ENCODE measurements around the gene PRKCZ. TPM values are rescaled to one million over a fixed set of nuclear protein-coding genes. Genes with fewer than 3 reads are reported as not detected.

The PRKCZ gene
- polyA plus RNA-seq, 1 of the 3 experiments (the other 2 are of a cell fraction) = 24.2 TPM

DNA sequence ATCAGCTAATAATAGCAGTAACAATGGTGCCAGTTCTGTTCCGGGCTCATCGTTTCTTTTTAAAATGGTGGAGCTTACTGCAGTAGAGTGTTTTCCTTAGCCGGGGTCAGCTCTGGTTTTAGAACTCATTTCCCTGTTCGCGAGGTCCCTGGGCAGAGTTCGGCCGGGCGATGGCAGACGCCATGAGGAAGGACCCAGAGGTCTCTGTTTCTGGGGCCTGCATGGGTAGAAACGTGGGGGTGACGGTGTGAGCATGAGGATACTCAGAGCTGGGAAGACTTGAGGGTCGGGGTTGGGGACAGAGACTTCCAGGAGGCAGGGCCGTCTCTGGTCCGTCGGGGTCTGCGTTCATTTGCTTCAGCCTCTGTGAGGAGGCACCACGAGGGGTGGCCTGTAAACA lies 38.8 kb downstream of the PRKCZ start (continued):
- TF ChIP-seq, protein P1, sequence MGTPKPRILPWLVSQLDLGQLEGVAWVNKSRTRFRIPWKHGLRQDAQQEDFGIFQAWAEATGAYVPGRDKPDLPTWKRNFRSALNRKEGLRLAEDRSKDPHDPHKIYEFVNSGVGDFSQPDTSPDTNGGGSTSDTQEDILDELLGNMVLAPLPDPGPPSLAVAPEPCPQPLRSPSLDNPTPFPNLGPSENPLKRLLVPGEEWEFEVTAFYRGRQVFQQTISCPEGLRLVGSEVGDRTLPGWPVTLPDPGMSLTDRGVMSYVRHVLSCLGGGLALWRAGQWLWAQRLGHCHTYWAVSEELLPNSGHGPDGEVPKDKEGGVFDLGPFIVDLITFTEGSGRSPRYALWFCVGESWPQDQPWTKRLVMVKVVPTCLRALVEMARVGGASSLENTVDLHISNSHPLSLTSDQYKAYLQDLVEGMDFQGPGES (IDR thresholded peaks at IDR 0.05; ENCODE audit: low read depth, low read length) = no peak
- TF ChIP-seq, protein P2, sequence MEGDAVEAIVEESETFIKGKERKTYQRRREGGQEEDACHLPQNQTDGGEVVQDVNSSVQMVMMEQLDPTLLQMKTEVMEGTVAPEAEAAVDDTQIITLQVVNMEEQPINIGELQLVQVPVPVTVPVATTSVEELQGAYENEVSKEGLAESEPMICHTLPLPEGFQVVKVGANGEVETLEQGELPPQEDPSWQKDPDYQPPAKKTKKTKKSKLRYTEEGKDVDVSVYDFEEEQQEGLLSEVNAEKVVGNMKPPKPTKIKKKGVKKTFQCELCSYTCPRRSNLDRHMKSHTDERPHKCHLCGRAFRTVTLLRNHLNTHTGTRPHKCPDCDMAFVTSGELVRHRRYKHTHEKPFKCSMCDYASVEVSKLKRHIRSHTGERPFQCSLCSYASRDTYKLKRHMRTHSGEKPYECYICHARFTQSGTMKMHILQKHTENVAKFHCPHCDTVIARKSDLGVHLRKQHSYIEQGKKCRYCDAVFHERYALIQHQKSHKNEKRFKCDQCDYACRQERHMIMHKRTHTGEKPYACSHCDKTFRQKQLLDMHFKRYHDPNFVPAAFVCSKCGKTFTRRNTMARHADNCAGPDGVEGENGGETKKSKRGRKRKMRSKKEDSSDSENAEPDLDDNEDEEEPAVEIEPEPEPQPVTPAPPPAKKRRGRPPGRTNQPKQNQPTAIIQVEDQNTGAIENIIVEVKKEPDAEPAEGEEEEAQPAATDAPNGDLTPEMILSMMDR (IDR thresholded peaks at IDR 0.05) = no peak
- no peak for TF ChIP-seq TCF12 (IDR thresholded peaks at IDR 0.05)
- no peak for TF ChIP-seq RXRA (IDR thresholded peaks at IDR 0.05; ENCODE audit: borderline replicate concordance, low read depth)
- TF ChIP-seq NRF1 (IDR thresholded peaks at IDR 0.05; ENCODE audit: low read depth, low read length) = no peak
- TF ChIP-seq, protein P3, sequence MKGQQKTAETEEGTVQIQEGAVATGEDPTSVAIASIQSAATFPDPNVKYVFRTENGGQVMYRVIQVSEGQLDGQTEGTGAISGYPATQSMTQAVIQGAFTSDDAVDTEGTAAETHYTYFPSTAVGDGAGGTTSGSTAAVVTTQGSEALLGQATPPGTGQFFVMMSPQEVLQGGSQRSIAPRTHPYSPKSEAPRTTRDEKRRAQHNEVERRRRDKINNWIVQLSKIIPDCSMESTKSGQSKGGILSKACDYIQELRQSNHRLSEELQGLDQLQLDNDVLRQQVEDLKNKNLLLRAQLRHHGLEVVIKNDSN (IDR thresholded peaks at IDR 0.05; ENCODE audit: borderline replicate concordance, low read depth) = no peak
- no peak for TF ChIP-seq SMC3 (IDR thresholded peaks at IDR 0.05; ENCODE audit: low read depth, low read length)
- no peak for TF ChIP-seq RAD21 (IDR thresholded peaks at IDR 0.05; ENCODE audit: low read length)

DNA sequence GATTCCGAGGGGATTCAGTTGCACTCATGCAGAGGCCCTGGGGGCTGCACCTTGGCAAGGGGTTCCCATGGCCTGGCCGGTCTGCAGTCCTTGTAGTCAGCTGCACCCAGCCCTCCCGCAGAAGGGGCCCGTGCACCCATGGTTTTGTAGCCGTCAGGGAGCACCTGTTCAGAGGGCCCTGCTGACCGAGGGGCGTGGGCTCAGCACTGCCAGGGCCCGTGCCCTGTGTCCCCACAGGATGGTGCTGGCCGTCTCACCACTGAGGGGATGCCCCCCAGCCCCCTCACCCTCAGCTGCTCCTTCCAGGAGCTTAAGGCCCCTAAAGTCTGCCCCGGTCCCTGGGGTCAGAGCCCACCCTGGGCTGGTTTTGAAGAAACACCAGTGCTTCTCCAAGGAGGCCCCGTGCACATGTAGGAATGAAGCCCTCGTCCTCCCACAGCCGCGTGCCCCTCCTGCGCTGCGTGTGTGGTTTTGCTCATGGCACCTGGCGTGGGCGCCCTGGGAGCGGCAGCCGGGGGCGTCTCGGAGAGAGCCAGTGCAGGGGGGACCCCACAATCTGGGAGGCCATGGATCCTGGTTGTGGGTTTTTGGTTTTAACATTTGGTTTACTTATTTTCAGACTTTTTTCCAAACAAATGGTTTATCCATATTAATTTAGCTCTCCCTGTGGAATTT lies 40.1 kb downstream of the PRKCZ start:
- TF ChIP-seq, protein P1 (IDR thresholded peaks at IDR 0.05; ENCODE audit: low read depth, low read length) = no peak
- TF ChIP-seq, protein P3 (IDR thresholded peaks at IDR 0.05; ENCODE audit: borderline replicate concordance, low read depth) = no peak
- TF ChIP-seq RCOR1 (IDR thresholded peaks at IDR 0.05; ENCODE audit: low read length) = no peak
- H4K20me1 ChIP-seq (ENCODE audit: insufficient read depth) = no peaks in the 10 kb centered on the region
- no peaks in the 10 kb centered on the region for H3K9me2 ChIP-seq
- no peaks in the 10 kb centered on the region for H3K36me3 ChIP-seq (replicated peaks in 1 of 2; ENCODE audit: control insufficient read depth in 1 of 2, insufficient read depth in 2 of 2, low read length in 1 of 2)
- no peaks in the 10 kb centered on the region for H3F3A ChIP-seq (replicated peaks; ENCODE audit: insufficient read depth)
- H3K4me1 ChIP-seq (ENCODE audit: control insufficient read depth in 1 of 2, insufficient read depth in 2 of 2, low read depth in 1 of 2, low read length in 1 of 2) = peaks cover 0 to 11% of the 10 kb centered on the region in 2 experiments; a peak in 1 of 4 replicates
- H3K4me3 ChIP-seq (ENCODE audit: low read depth in 2 of 2, low read length in 1 of 2) = no peak overlapping the region
- no peak overlapping the region for H3K4me2 ChIP-seq
- H2AFZ ChIP-seq (ENCODE audit: low read depth) = no peak overlapping the region
- DNase-seq = no peak
- WGBS (ENCODE audit: low lambda C conversion rate) = no CpG with 5 or more reads among the region's 22 CpGs
- ChIA-PET POLR2A (no interaction called here), CTCF (interaction anchor here (0.8 to 1.9 kb wide), 6 partner anchors 13 to 146 kb away, joined by 3 to 7 read pairs (median 4); no protein-coding TSS in a partner anchor)
- H3K9ac ChIP-seq = no peak overlapping the region
- no peaks in the 10 kb centered on the region for H3K79me2 ChIP-seq (ENCODE audit: insufficient read depth)
- H3K27me3 ChIP-seq (ENCODE audit: insufficient read depth) = no peaks in the 10 kb centered on the region
- no peak overlapping the region for H3K27ac ChIP-seq (ENCODE audit: low read depth in 2 of 2, low read length in 1 of 2)
- no peaks in the 10 kb centered on the region for H3K9me3 ChIP-seq

Measured in SK-N-SH (cell line).